Activated gamma-delta T cell treated with anti-CD3 and anti-CD28 coated beads, Interleukin-2, amount 50 U/mL, for 16 hours (primary cell): ENCODE measurements around the gene CHST13.

Source experiments
- DNase-seq: peaks from one replicate; pipeline ENCODE4 v3.0.0-alpha.2; 2020; ENCODE audit warnings: low read depth

The CHST13 gene

GRCh38 chr3:126541628-126542339 is 17.8 kb downstream of the CHST13 start:
- no peak for DNase-seq

GRCh38 chr3:126542340-126543241 is 18.6 kb downstream of the CHST13 start:
- DNase-seq: no peak

GRCh38 chr3:126543457-126544061 is 19.6 kb downstream of the CHST13 start:
- no peak for DNase-seq

- no peak for DNase-seq
These were observed 20.8 kb downstream of the CHST13 start for GRCh38 chr3:126544596-126545281.

GRCh38 chr3:126545544-126545943 is 21.6 kb downstream of the CHST13 start:
- DNase-seq: no peak

- no peak for DNase-seq
These were observed 22.1 kb downstream of the CHST13 start for GRCh38 chr3:126546013-126546412.

GRCh38 chr3:126546549-126547239 is 22.7 kb downstream of the CHST13 start:
- no peak for DNase-seq

- DNase-seq: no peak
These were observed 23.8 kb downstream of the CHST13 start for GRCh38 chr3:126547721-126548120.

GRCh38 chr3:126548556-126549466 is 24.9 kb downstream of the CHST13 start:
- DNase-seq: no peak

GRCh38 chr3:126549861-126550487 is 26.0 kb downstream of the CHST13 start:
- no peak for DNase-seq

- DNase-seq: no peak
These were observed 26.6 kb downstream of the CHST13 start for GRCh38 chr3:126550488-126551051.

GRCh38 chr3:126551121-126551838 is 27.3 kb downstream of the CHST13 start:
- no peak for DNase-seq

GRCh38 chr3:126551839-126552687 is 28.1 kb downstream of the CHST13 start:
- no peak for DNase-seq

- no peak for DNase-seq
These were observed 28.8 kb downstream of the CHST13 start for GRCh38 chr3:126552688-126553283.

GRCh38 chr3:126553284-126554084 is 29.5 kb downstream of the CHST13 start:
- DNase-seq: no peak

GRCh38 chr3:126554560-126555525 is 30.9 kb downstream of the CHST13 start:
- DNase-seq: no peak
